ENCODE measurements around the gene ATP8B3. TPM values are rescaled to one million over a fixed set of nuclear protein-coding genes. Genes with fewer than 3 reads are reported as not detected.

ATP8B3 gene
- total and polyA plus RNA-seq, 10 donors, result 1.9 to 10.1 (median 5.6) TPM

GRCh38 chr19:1816530-1817298 is 4.6 kb upstream of the ATP8B3 start:
- H3K27me3 ChIP-seq (replicated peaks in 1 of 7), result no peaks in the 10 kb centered on the region
- no peaks in the 10 kb centered on the region for H3K9me3 ChIP-seq
- H3K27ac ChIP-seq, result no peak overlapping the region
- no peak overlapping the region for H3K4me3 ChIP-seq
- H3K4me1 ChIP-seq, result peaks cover 10 to 40% (median 26%) of the 10 kb centered on the region in 6 donors
- peaks cover 8 to 77% (median 72%) of the 10 kb centered on the region in 6 donors for H3K36me3 ChIP-seq
- DNase-seq, result peak; percentile 64
- intact Hi-C loops (cut with DNase I; ENCODE audit: low total_unique reads), result no loop called here
- 89 to 93% (median 91%) methylated on average over 20 to 36 of the region's 36 CpGs for WGBS, 5 donors
- no peak for TF ChIP-seq POLR2A (IDR thresholded peaks at IDR 0.05)
- TF ChIP-seq POLR2AphosphoS5 (IDR thresholded peaks at IDR 0.05), result peak in 1 of 3 donors; percentile 8
- no peak for TF ChIP-seq CTCF (IDR thresholded peaks at IDR 0.05 in 8 of 11, conservative IDR thresholded peaks at IDR 0.05 in 3 of 11)

GRCh38 chr19:1815605-1816529 is 3.8 kb upstream of the ATP8B3 start:
- Histone ChIP-seq H3K4me3 (no peak overlapping the region), H3K27me3 (replicated peaks in 1 of 7) (no peaks in the 10 kb centered on the region), H3K27ac (no peak overlapping the region), H3K4me1 (peaks cover 10 to 46% (median 31%) of the 10 kb centered on the region in 6 donors), H3K9me3 (no peaks in the 10 kb centered on the region), H3K36me3 (peaks cover 8 to 69% (median 64%) of the 10 kb centered on the region in 6 donors)
- 89 to 95% (median 94%) methylated on average over 44 to 61 of the region's 61 CpGs for WGBS, 5 donors
- DNase-seq, result peak; percentile 69
- intact Hi-C loops (cut with DNase I; ENCODE audit: low total_unique reads), result no loop called here
- peak in 2 of 3 donors; percentile 38 to 69 for TF ChIP-seq POLR2AphosphoS5 (IDR thresholded peaks at IDR 0.05)
- no peak for TF ChIP-seq POLR2A (IDR thresholded peaks at IDR 0.05)

- H3K36me3 ChIP-seq, result peaks cover 8 to 60% (median 55%) of the 10 kb centered on the region in 6 donors
- no peak for TF ChIP-seq POLR2A (IDR thresholded peaks at IDR 0.05)
- peak in 2 of 3 donors; percentile 29 to 40 for TF ChIP-seq POLR2AphosphoS5 (IDR thresholded peaks at IDR 0.05)
- WGBS, 5 donors, result 86 to 90% (median 89%) methylated on average over 19 to 26 of the region's 26 CpGs
- intact Hi-C loops (cut with DNase I; ENCODE audit: low total_unique reads), result no loop called here
- DNase-seq, result no peak
- H3K9me3 ChIP-seq, result no peaks in the 10 kb centered on the region
- H3K27me3 ChIP-seq (replicated peaks in 1 of 7), result no peaks in the 10 kb centered on the region
- H3K4me3 ChIP-seq, result no peak overlapping the region
- H3K27ac ChIP-seq, result no peak overlapping the region
- H3K4me1 ChIP-seq, result peaks cover 10 to 46% (median 31%) of the 10 kb centered on the region in 6 donors
These were observed 2.9 kb upstream of the ATP8B3 start for GRCh38 chr19:1814833-1815604.

GRCh38 chr19:1814391-1814790 is 2.3 kb upstream of the ATP8B3 start:
- peaks cover 8 to 54% (median 49%) of the 10 kb centered on the region in 6 donors for H3K36me3 ChIP-seq
- no peak overlapping the region for H3K4me3 ChIP-seq
- peak; percentile 75 for DNase-seq
- TF ChIP-seq POLR2AphosphoS5 (IDR thresholded peaks at IDR 0.05) (peak in 1 of 3 donors; percentile 32), POLR2A (IDR thresholded peaks at IDR 0.05) (no peak)
- 62 to 81% (median 73%) methylated on average over 8 to 10 of the region's 10 CpGs for WGBS, 5 donors
- no peaks in the 10 kb centered on the region for H3K27me3 ChIP-seq (replicated peaks in 1 of 7)
- H3K4me1 ChIP-seq, result peaks cover 10 to 46% (median 31%) of the 10 kb centered on the region in 6 donors
- intact Hi-C loops (cut with DNase I; ENCODE audit: low total_unique reads), result no loop called here
- H3K27ac ChIP-seq, result peak overlapping the region in 1 of 8 donors; percentile 93
- H3K9me3 ChIP-seq, result no peaks in the 10 kb centered on the region

Data from spleen (tissue), 11 donors.